GM12872 (cell line): Measurements from ENCODE around the gene NCAN.

ENCODE experiments used
- TF ChIP-seq, protein P1 (sequence below): IDR thresholded peaks from 3 replicates; pipeline ENCODE4 v1.5.1; 2011; ENCODE audit warnings: low read depth, mild to moderate bottlenecking, low read length, moderate library complexity; ENCODE audit not compliant: insufficient read depth

NCAN gene

DNA sequence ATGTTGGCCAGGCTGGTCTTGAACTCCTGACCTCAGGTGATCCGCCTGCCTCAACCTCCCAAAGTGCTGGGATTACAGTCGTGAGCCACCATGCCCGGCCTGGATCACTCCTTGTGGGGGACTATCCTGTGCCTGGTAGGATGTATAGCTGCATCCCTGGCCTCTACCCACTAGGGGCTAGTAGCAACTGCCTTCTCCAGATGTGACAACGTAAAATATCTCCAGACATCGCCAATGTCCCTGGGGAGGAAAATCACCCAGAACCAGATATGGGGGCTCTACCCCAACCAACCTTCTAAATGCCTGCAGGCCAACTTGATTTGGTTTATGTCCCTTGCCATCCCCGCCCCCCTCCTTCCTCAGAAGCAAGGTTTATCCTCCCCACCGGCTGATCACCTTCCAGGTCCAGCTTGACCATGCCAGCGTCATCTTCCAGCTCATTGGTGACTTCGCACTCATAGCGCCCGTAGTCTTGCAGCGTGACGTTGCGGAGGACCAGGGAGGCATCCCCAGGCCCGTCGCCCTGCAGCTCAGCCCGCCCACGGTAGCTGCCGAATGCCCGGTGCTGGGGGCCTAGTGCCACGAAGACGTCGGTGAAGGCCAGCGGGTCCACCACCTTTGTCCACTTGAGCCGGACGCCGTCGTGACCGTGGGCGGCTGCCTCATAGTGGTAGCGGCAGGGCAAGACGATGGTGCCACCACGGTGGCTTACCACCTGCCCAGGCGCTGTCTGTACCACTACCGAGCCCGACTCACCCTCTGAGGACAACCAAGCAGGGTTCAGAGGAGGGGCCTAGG is 48.9 kb downstream of the NCAN start:
- TF ChIP-seq, protein P1, sequence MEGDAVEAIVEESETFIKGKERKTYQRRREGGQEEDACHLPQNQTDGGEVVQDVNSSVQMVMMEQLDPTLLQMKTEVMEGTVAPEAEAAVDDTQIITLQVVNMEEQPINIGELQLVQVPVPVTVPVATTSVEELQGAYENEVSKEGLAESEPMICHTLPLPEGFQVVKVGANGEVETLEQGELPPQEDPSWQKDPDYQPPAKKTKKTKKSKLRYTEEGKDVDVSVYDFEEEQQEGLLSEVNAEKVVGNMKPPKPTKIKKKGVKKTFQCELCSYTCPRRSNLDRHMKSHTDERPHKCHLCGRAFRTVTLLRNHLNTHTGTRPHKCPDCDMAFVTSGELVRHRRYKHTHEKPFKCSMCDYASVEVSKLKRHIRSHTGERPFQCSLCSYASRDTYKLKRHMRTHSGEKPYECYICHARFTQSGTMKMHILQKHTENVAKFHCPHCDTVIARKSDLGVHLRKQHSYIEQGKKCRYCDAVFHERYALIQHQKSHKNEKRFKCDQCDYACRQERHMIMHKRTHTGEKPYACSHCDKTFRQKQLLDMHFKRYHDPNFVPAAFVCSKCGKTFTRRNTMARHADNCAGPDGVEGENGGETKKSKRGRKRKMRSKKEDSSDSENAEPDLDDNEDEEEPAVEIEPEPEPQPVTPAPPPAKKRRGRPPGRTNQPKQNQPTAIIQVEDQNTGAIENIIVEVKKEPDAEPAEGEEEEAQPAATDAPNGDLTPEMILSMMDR = no peak

- TF ChIP-seq, protein P1 = no peak
Observed at GRCh38 chr19:19261350-19262189, 49.8 kb downstream of the NCAN start.

GRCh38 chr19:19262190-19263057 is 50.7 kb downstream of the NCAN start:
- TF ChIP-seq, protein P1 = no peak

- TF ChIP-seq, protein P1 = no peak
Observed at GRCh38 chr19:19263886-19264487, 52.2 kb downstream of the NCAN start.

GRCh38 chr19:19267305-19267704 is 55.5 kb downstream of the NCAN start:
- TF ChIP-seq, protein P1 = no peak

DNA sequence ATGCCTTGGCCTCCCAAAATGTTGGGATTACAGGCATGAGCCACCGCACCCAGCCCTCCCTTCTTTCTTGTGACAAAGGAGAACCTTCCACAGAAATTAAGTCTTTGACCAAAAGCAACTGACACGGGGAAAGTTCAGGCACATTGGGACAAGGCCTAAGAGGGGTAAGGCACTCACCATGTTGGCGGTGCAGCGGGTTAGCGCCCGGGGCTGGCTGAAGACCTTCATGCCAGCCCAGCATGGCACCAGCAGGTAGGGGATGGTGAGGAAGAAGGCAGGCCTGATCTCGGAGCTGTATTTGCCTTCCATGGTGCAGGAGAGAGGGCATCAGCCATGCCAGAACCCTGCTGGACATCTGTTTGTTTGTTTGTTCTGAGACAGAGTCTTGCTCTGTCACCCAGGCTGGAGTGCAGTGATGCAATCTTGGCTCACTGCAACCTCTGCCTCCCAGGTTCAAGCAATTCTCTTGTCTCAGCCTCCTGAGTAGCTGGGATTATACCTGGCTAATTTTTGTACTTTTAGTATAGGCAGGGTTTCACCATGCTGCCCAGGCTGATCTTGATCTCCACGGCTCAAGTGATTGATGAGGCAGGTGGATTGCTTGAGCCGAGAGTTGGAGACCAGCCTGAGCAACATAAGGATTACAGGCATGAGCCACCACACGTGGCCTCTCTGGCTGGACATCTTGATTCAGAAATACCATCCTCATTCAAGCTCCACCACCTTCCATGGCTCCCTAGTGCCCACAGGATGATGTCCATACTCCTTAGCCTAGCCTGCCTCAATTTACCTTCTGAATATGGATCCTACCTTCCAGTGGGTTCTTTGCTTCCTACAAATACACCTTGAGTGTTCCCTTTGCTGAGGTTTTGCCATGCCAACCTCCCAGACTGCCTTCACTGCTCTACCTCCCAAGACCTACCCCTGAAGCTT is 57.0 kb downstream of the NCAN start:
- TF ChIP-seq, protein P1 = no peak
